DOHH2 (cell line): ENCODE measurements around the gene C19orf47.

Experiments
- H3F3A ChIP-seq: fragments of 200-600 bp; sonication (generic), shearing (Covaris generic); 2 replicates; pipeline ENCODE4 v1.6.0; 2016; ENCODE audit warnings: antibody characterized with exemption, mild to moderate bottlenecking; ENCODE audit not compliant: control insufficient read depth, insufficient read depth
- H3K27ac ChIP-seq: fragments of 200-600 bp; sonication (generic); 2 replicates; pipeline ENCODE4 v1.5.1; 2014; ENCODE audit warnings: low read depth, mild to moderate bottlenecking, low read length, moderate library complexity
- H3K27me3 ChIP-seq: fragments of 200-600 bp; sonication (generic); 2 replicates; pipeline ENCODE4 v1.6.1; 2014; ENCODE audit warnings: mild to moderate bottlenecking, low read length, mixed read lengths; ENCODE audit not compliant: control insufficient read depth
- H3K36me3 ChIP-seq: fragments of 200-600 bp; sonication (generic); 2 replicates; pipeline ENCODE4 v1.6.1; 2014; ENCODE audit warnings: mild to moderate bottlenecking, low read length, moderate library complexity, mixed read lengths; ENCODE audit not compliant: control insufficient read depth
- H3K4me1 ChIP-seq: fragments of 200-600 bp; sonication (generic); 2 replicates; pipeline ENCODE4 v1.6.1; 2014; ENCODE audit warnings: mild to moderate bottlenecking, low read length, mixed read lengths; ENCODE audit not compliant: control insufficient read depth
- H3K4me2 ChIP-seq: fragments of 200-600 bp; sonication (generic); 2 replicates; pipeline ENCODE4 v1.6.0; 2014; ENCODE audit warnings: mild to moderate bottlenecking, low read length, moderate library complexity
- H3K4me3 ChIP-seq: fragments of 200-600 bp; sonication (generic); 2 replicates; pipeline ENCODE4 v1.5.1; 2014; ENCODE audit warnings: mild to moderate bottlenecking, low read length, mixed read lengths
- H3K79me2 ChIP-seq: fragments of 200-600 bp; sonication (generic); 2 replicates; pipeline ENCODE4 v1.6.1; 2014; ENCODE audit warnings: mild to moderate bottlenecking, low read length, mixed read lengths; ENCODE audit not compliant: control insufficient read depth
- H3K9me2 ChIP-seq: fragments of 200-600 bp; sonication (generic); replicated peaks from 2 replicates; pipeline ENCODE4 v1.6.1; 2014; ENCODE audit warnings: mild to moderate bottlenecking, low read length, mixed read lengths; ENCODE audit not compliant: control insufficient read depth
- H3K9me3 ChIP-seq: fragments of 200-600 bp; sonication (generic); 2 replicates; pipeline ENCODE4 v1.6.1; 2014; ENCODE audit warnings: antibody characterized with exemption, low read length, mixed read lengths; ENCODE audit not compliant: control insufficient read depth, insufficient read depth
- H4K20me1 ChIP-seq: fragments of 200-600 bp; sonication (generic); 2 replicates; pipeline ENCODE4 v1.6.0; 2014; ENCODE audit warnings: low read depth, mild to moderate bottlenecking, antibody characterized with exemption, low read length, moderate library complexity; ENCODE audit not compliant: control insufficient read depth, insufficient read depth
- CTCF ChIP-seq: fragments of 200-600 bp; sonication (generic); IDR thresholded peaks from one replicate; pipeline ENCODE4 v1.5.1; 2014; ENCODE audit warnings: antibody characterized with exemption, mild to moderate bottlenecking, low read depth, low read length; ENCODE audit not compliant: poor library complexity, severe bottlenecking
- EZH2phosphoT487 ChIP-seq: fragments of 200-600 bp; sonication (generic); IDR thresholded peaks from 2 replicates; pipeline ENCODE4 v1.6.1; 2017; ENCODE audit warnings: borderline replicate concordance, mild to moderate bottlenecking, antibody characterized with exemption, low read length, moderate library complexity, mixed read lengths

Gene C19orf47

GRCh38 chr19:40322951-40323615 lies 25.1 kb downstream of the C19orf47 start:
- H3K36me3 ChIP-seq = peaks cover 70% of the 10 kb centered on the region
- no peaks in the 10 kb centered on the region for H3K79me2 ChIP-seq
- H3K4me1 ChIP-seq = no peaks in the 10 kb centered on the region
- H3K9me2 ChIP-seq = no peaks in the 10 kb centered on the region
- H3K4me3 ChIP-seq = no peak overlapping the region
- no peaks in the 10 kb centered on the region for H4K20me1 ChIP-seq
- no peaks in the 10 kb centered on the region for H3K9me3 ChIP-seq
- H3K27ac ChIP-seq = no peak overlapping the region
- TF ChIP-seq CTCF (no peak), EZH2phosphoT487 (no peak)
- H3F3A ChIP-seq = no peaks in the 10 kb centered on the region
- H3K27me3 ChIP-seq = no peaks in the 10 kb centered on the region
- H3K4me2 ChIP-seq = no peak overlapping the region

GRCh38 chr19:40322271-40322610 lies 26.0 kb downstream of the C19orf47 start:
- H3K4me3 ChIP-seq = no peak overlapping the region
- peaks cover 61% of the 10 kb centered on the region for H3K36me3 ChIP-seq
- H3K4me1 ChIP-seq = no peaks in the 10 kb centered on the region
- H3K9me2 ChIP-seq = no peaks in the 10 kb centered on the region
- no peak for TF ChIP-seq CTCF
- no peak for TF ChIP-seq EZH2phosphoT487
- H3K4me2 ChIP-seq = no peak overlapping the region
- H4K20me1 ChIP-seq = no peaks in the 10 kb centered on the region
- no peaks in the 10 kb centered on the region for H3F3A ChIP-seq
- H3K27ac ChIP-seq = no peak overlapping the region
- no peaks in the 10 kb centered on the region for H3K27me3 ChIP-seq
- H3K79me2 ChIP-seq = no peaks in the 10 kb centered on the region
- H3K9me3 ChIP-seq = no peaks in the 10 kb centered on the region

- Histone ChIP-seq H3K4me1 (no peaks in the 10 kb centered on the region), H3K4me3 (no peak overlapping the region), H3K9me3 (no peaks in the 10 kb centered on the region), H4K20me1 (no peaks in the 10 kb centered on the region), H3K27ac (no peak overlapping the region), H3K4me2 (no peak overlapping the region), H3K79me2 (no peaks in the 10 kb centered on the region), H3K27me3 (no peaks in the 10 kb centered on the region), H3K36me3 (peaks cover 65% of the 10 kb centered on the region), H3F3A (no peaks in the 10 kb centered on the region), H3K9me2 (no peaks in the 10 kb centered on the region)
- no peak for TF ChIP-seq CTCF
- TF ChIP-seq EZH2phosphoT487 = no peak
These were observed 26.5 kb downstream of the C19orf47 start for GRCh38 chr19:40321566-40322270.
